GM13976 (cell line): ENCODE results near the gene ULBP3.

ENCODE experiments used
- DNase-seq: peaks from one replicate; pipeline ENCODE4 v3.0.0; 2012; ENCODE audit warnings: low spot score
- in situ Hi-C: fragments of 300-500 bp; cut with MboI; formaldehyde crosslinking; loops from one replicate; pipeline ENCODE4 v1.12.0; 2022; ENCODE audit warnings: low sequenced_read_pairs, mixed read lengths, inconsistent platforms; ENCODE audit not compliant: unreplicated experiment
- TF ChIP-seq, protein P1 (sequence below): IDR thresholded peaks from 2 replicates; pipeline ENCODE4 v1.5.1; 2012; ENCODE audit warnings: borderline replicate concordance, mild to moderate bottlenecking; ENCODE audit not compliant: insufficient read depth; ENCODE audit errors: extremely low read depth, missing control alignments, control extremely low read depth

Gene ULBP3

GRCh38 chr6:150068720-150069648 is at the start of gene ULBP3:
Gene ULBP3, minus strand, starts transcription at chr6:150069121. Its CDS starts 55 bp downstream, at chr6:150069066.
- TF ChIP-seq, protein P1, sequence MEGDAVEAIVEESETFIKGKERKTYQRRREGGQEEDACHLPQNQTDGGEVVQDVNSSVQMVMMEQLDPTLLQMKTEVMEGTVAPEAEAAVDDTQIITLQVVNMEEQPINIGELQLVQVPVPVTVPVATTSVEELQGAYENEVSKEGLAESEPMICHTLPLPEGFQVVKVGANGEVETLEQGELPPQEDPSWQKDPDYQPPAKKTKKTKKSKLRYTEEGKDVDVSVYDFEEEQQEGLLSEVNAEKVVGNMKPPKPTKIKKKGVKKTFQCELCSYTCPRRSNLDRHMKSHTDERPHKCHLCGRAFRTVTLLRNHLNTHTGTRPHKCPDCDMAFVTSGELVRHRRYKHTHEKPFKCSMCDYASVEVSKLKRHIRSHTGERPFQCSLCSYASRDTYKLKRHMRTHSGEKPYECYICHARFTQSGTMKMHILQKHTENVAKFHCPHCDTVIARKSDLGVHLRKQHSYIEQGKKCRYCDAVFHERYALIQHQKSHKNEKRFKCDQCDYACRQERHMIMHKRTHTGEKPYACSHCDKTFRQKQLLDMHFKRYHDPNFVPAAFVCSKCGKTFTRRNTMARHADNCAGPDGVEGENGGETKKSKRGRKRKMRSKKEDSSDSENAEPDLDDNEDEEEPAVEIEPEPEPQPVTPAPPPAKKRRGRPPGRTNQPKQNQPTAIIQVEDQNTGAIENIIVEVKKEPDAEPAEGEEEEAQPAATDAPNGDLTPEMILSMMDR: peak; percentile 33
- in situ Hi-C loops: loop anchor here (25.0 kb wide), 1 partner anchor 743 kb away; no protein-coding TSS in a partner anchor
- DNase-seq: peak; percentile 90

- no peak for DNase-seq
- in situ Hi-C loops: no loop called here
- TF ChIP-seq, protein P1: no peak
These were observed 49.7 kb upstream of the ULBP3 start for GRCh38 chr6:150118627-150119026.

DNA sequence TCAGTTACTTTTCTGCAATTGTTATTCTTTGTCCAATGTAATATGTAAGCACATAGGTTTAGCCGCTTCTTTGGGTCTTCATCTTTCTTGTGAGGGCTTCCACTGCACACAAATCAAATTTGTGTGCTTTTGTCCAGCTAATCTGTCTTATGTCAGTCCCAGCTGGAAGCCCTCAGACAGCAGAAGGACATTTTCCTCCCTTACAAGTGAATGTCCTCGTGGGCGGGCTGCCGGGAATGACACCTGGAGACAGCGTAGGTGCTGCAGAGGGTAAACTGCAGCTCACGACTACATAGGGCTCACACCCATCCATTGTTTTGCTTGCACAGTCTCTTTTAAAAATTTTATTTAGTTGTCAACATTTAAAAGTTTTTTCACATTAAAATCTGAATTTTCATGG is 49.3 kb upstream of the ULBP3 start:
- TF ChIP-seq, protein P1: no peak
- in situ Hi-C loops: no loop called here
- no peak for DNase-seq

DNA sequence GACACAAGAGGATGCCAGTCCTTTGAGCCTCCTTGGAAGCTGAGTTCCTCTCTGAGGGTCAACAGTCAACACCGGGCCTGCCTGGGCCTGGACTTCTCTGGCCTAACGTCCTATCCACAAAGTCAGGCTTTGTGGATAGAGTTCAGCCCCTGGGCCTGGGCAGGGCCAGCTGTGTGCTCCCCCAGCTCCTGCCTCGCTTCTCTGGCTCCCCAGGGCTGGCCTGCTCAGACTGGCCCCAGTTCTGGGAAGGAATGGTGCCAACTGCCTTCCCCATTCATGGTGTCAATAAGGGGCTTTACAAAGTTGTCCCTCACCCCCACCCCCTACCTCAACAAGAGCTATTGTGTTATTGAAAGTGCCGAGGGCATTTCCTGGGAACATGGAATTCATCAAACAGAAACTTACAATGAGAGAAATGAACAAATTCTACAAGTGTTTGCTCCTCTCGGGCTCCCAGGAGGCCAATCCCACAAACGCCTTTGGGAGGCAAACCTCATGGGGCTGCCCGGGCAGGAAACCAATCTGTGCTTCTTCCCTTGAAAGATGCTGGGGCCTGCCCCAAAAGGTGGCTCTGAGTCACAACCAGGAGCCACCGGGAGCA is 47.4 kb upstream of the ULBP3 start:
- in situ Hi-C loops: no loop called here
- no peak for DNase-seq
- TF ChIP-seq, protein P1: no peak

DNA sequence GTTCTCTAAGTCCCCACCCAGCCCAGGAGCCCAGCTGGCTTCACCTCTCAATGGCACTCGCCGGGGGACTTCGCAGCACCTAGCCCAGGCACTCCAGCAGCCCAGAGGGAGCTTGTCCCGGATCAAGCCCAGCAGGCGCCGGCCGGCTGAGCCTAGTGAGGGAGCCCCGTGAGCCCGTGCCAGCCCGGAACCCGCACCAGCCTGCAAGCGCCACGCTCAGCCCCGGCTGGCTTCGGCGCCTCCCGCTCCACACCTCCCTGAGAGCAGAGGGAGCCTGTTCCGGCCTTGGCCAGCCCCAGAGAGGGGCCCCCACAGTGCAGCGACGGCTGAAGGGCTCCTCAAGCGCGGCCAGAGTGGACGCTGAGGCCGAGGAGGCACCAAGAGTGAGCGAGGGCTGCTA is 46.8 kb upstream of the ULBP3 start:
- in situ Hi-C loops: no loop called here
- TF ChIP-seq, protein P1: no peak
- DNase-seq: no peak

DNA sequence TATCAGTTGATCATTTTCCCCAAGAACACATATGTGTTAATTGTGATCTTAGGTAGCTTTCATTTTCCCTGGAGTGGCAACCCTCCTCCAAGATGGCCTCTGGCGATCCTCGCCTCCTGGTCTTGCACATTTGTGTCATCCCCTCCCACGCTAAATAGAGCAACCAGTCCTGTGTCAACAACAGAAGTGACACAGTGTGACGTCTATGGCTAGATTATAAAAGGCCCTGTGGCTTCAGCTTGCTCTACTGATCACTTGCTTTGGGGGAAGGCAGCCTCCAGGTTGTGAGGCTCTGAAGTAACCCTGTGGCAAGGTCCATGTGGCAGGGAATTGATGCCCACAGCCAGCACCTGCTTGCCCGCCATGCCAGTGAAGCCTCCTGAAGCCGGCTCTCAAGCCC is 43.3 kb upstream of the ULBP3 start:
- DNase-seq: no peak
- in situ Hi-C loops: no loop called here
- TF ChIP-seq, protein P1: no peak
